BLaER1 treated with 17β-estradiol and CSF1 and Interleukin-3, amounts not matched to agents 10 nM and 100 nM (cell line): ENCODE results near the gene ADGRV1.

Source experiments
- H3K27ac ChIP-seq, 11 experiments: shearing (Covaris generic); formaldehyde crosslinking; 2 replicates each; pipeline ENCODE4 v1.8.1; 2022
- H3K27me3 ChIP-seq, 11 experiments: shearing (Covaris generic); formaldehyde crosslinking; 2 replicates each; pipeline ENCODE4 v1.8.1; 2022
- H3K36me3 ChIP-seq, 11 experiments: shearing (Covaris generic); formaldehyde crosslinking; 2 replicates each; pipeline ENCODE4 v1.8.1; 2022
- H3K4me1 ChIP-seq, 10 experiments: shearing (Covaris generic); formaldehyde crosslinking; 2 replicates each; pipeline ENCODE4 v1.8.1; 2022
- H3K4me2 ChIP-seq, 11 experiments: shearing (Covaris generic); formaldehyde crosslinking; 2 replicates each; pipeline ENCODE4 v1.8.1; 2022
- H3K4me3 ChIP-seq, 10 experiments: shearing (Covaris generic); formaldehyde crosslinking; 2 replicates each; pipeline ENCODE4 v1.8.1; 2022
- H3K9ac ChIP-seq, 11 experiments: shearing (Covaris generic); formaldehyde crosslinking; 2 replicates each; pipeline ENCODE4 v1.8.1; 2022
- H3K9me3 ChIP-seq, 11 experiments: shearing (Covaris generic); formaldehyde crosslinking; replicated peaks in 1 of 11; 2 replicates each; pipeline ENCODE4 v1.8.1; 2022
- H4K20me1 ChIP-seq, 11 experiments: shearing (Covaris generic); formaldehyde crosslinking; 2 replicates each; pipeline ENCODE4 v1.8.1; 2022
- Cebpa-rat ChIP-seq, 11 experiments: shearing (Covaris generic); IDR thresholded peaks; 2 replicates each; pipeline ENCODE4 v1.8.1; 2022

The ADGRV1 gene

DNA sequence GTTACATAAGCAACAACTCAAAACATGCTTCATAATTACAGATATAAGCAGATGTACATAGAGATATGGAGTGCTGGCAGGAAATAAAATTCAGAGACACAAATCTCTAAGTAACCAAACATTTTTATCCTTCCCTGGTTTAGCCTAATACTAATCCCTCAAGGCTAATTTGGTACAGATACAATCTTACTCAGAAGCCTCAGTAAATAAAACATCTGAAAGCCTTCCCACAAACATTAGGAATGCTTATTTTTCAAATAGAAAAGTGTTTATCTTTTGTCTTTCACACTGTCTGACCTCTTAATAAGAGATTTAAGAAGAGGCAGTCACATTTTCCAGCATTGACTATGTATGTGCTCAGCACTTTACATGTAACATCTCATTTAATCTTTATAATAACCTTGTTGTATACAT is 425.1 kb downstream of the ADGRV1 start:
- TF ChIP-seq Cebpa-rat (IDR thresholded peaks at IDR 0.05): no peak
- H3K4me3 ChIP-seq: no peak overlapping the region
- H3K9ac ChIP-seq: no peak overlapping the region
- H3K9me3 ChIP-seq: no peaks in the 10 kb centered on the region
- H3K27me3 ChIP-seq: no peaks in the 10 kb centered on the region
- no peaks in the 10 kb centered on the region for H3K36me3 ChIP-seq
- H3K4me1 ChIP-seq: no peaks in the 10 kb centered on the region
- H3K27ac ChIP-seq: no peak overlapping the region
- no peak overlapping the region for H3K4me2 ChIP-seq
- H4K20me1 ChIP-seq: no peaks in the 10 kb centered on the region

DNA sequence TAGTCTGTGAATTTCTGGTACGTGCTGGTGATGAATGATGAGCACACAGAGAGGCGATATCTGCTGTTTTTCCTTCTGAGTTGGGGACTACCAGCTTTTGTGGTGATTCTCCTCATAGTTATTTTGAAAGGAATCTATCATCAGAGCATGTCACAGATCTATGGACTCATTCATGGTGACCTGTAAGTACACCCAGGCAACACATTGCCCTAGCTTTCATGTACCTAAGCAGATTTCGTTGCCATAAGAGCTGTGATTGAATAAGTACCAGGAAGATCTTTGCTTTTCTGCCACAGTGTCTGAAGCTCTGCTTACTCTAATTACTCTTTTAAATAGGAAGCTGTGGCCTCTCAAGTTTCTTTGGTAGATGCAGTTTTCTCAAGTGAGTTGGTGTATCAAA is 426.7 kb downstream of the ADGRV1 start:
- H4K20me1 ChIP-seq: no peaks in the 10 kb centered on the region
- no peaks in the 10 kb centered on the region for H3K4me1 ChIP-seq
- no peaks in the 10 kb centered on the region for H3K27me3 ChIP-seq
- no peak overlapping the region for H3K4me2 ChIP-seq
- TF ChIP-seq Cebpa-rat (IDR thresholded peaks at IDR 0.05): no peak
- H3K36me3 ChIP-seq: no peaks in the 10 kb centered on the region
- no peak overlapping the region for H3K4me3 ChIP-seq
- H3K9me3 ChIP-seq: no peaks in the 10 kb centered on the region
- H3K27ac ChIP-seq: no peak overlapping the region
- no peak overlapping the region for H3K9ac ChIP-seq

DNA sequence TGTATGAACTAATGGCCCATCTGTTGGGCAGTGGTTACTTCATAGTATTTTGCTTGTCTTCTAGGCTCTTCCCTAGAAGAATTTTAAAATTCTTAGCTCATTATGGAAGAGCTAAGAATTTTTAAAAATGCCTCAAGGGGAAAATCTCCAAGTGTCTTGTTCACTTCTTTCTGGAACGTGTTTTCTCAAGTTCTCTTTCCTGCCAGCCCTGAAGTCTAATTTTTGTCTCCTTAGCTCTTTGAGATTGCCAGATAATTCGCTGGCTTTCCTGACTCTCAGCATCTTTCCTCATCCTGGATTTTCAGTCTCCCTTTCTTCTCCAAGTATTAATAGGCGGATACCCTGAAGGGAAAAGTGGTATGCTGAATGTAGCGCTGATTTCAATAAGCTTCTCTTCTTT is 429.1 kb downstream of the ADGRV1 start:
- no peaks in the 10 kb centered on the region for H3K9me3 ChIP-seq
- H3K4me3 ChIP-seq: no peak overlapping the region
- no peaks in the 10 kb centered on the region for H3K27me3 ChIP-seq
- no peaks in the 10 kb centered on the region for H4K20me1 ChIP-seq
- no peak overlapping the region for H3K27ac ChIP-seq
- H3K36me3 ChIP-seq: no peaks in the 10 kb centered on the region
- H3K4me1 ChIP-seq: no peaks in the 10 kb centered on the region
- H3K9ac ChIP-seq: no peak overlapping the region
- no peak for TF ChIP-seq Cebpa-rat (IDR thresholded peaks at IDR 0.05)
- H3K4me2 ChIP-seq: no peak overlapping the region

GRCh38 chr5:90991201-90991600 is 432.6 kb downstream of the ADGRV1 start:
- Histone ChIP-seq H4K20me1 (no peaks in the 10 kb centered on the region), H3K9ac (no peak overlapping the region), H3K36me3 (no peaks in the 10 kb centered on the region), H3K27ac (no peak overlapping the region), H3K4me1 (no peaks in the 10 kb centered on the region), H3K27me3 (no peaks in the 10 kb centered on the region), H3K4me3 (no peak overlapping the region), H3K9me3 (peaks cover 4 to 15% (median 9%) of the 10 kb centered on the region in 11 experiments; a peak in 12 of 22 replicates), H3K4me2 (no peak overlapping the region)
- TF ChIP-seq Cebpa-rat (IDR thresholded peaks at IDR 0.05): peak in 2 of 11 experiments; percentile 21 to 54; a peak in 1 of 22 replicates

- no peaks in the 10 kb centered on the region for H4K20me1 ChIP-seq
- no peak for TF ChIP-seq Cebpa-rat (IDR thresholded peaks at IDR 0.05)
- H3K9ac ChIP-seq: no peak overlapping the region
- H3K27me3 ChIP-seq: no peaks in the 10 kb centered on the region
- H3K36me3 ChIP-seq: no peaks in the 10 kb centered on the region
- no peak overlapping the region for H3K27ac ChIP-seq
- no peaks in the 10 kb centered on the region for H3K4me1 ChIP-seq
- H3K4me2 ChIP-seq: no peak overlapping the region
- H3K4me3 ChIP-seq: no peak overlapping the region
- peaks cover 4 to 25% (median 16%) of the 10 kb centered on the region in 11 experiments; a peak in 15 of 22 replicates for H3K9me3 ChIP-seq
Measured at GRCh38 chr5:90994796-90995195, 436.2 kb downstream of the ADGRV1 start.

DNA sequence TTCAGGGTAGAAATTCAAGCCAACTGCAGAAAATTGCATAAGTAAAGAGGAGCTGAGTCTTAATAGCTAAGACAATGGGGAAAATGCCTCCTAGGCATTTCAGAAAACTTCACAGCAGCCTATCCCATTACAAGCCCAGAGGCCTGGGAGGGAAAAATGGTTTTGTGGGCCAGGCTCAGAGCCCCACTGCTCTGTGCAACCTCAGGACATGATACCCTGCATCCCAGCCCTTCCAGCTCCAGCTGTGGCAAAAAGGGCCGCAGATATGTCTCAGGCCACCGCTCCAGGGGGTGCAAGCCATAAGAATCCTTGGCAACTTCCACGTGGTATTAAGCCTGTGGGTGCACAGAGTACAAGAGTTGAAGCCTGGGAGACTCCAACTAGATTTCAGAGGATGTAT is 437.5 kb downstream of the ADGRV1 start:
- Histone ChIP-seq H3K27me3 (no peaks in the 10 kb centered on the region), H3K9ac (no peak overlapping the region), H3K4me1 (no peaks in the 10 kb centered on the region), H3K36me3 (no peaks in the 10 kb centered on the region), H3K27ac (no peak overlapping the region), H3K4me3 (no peak overlapping the region), H3K4me2 (no peak overlapping the region), H3K9me3 (peaks cover 4 to 25% (median 16%) of the 10 kb centered on the region in 11 experiments; a peak in 15 of 22 replicates), H4K20me1 (no peaks in the 10 kb centered on the region)
- no peak for TF ChIP-seq Cebpa-rat (IDR thresholded peaks at IDR 0.05)

GRCh38 chr5:90997082-90997481 is 438.5 kb downstream of the ADGRV1 start:
- no peaks in the 10 kb centered on the region for H3K36me3 ChIP-seq
- TF ChIP-seq Cebpa-rat (IDR thresholded peaks at IDR 0.05): no peak
- no peak overlapping the region for H3K4me2 ChIP-seq
- no peaks in the 10 kb centered on the region for H3K27me3 ChIP-seq
- no peak overlapping the region for H3K27ac ChIP-seq
- no peak overlapping the region for H3K4me3 ChIP-seq
- H4K20me1 ChIP-seq: no peaks in the 10 kb centered on the region
- H3K9ac ChIP-seq: no peak overlapping the region
- peaks cover 4 to 25% (median 16%) of the 10 kb centered on the region in 11 experiments; a peak in 15 of 22 replicates for H3K9me3 ChIP-seq
- no peaks in the 10 kb centered on the region for H3K4me1 ChIP-seq

DNA sequence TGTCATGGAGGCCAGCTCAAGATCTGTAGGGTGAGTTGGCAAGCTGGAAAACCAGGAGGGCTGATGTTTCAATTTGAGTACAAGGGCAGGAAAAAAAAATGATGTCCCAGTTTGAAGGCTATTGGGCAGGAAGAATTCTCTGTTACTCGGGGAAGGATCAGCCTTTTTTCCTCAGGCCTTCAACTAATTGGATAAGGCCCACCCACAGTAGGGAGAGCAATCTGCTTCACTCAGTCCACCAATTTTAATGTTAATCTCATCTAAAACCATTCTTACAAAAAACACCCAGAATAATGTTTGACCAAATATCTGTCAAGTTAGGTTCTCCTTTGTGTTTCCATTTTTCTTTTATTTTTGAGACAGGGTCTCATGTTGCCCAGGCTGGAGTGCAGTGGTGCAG is 442.1 kb downstream of the ADGRV1 start:
- H3K27ac ChIP-seq: no peak overlapping the region
- no peaks in the 10 kb centered on the region for H4K20me1 ChIP-seq
- no peak for TF ChIP-seq Cebpa-rat (IDR thresholded peaks at IDR 0.05)
- H3K9me3 ChIP-seq: peaks cover 0 to 16% (median 10%) of the 10 kb centered on the region in 11 experiments; a peak in 13 of 22 replicates
- H3K4me2 ChIP-seq: no peak overlapping the region
- peaks cover 0 to 9% (median 6%) of the 10 kb centered on the region in 10 experiments; a peak in 9 of 20 replicates for H3K4me1 ChIP-seq
- no peaks in the 10 kb centered on the region for H3K27me3 ChIP-seq
- H3K4me3 ChIP-seq: no peak overlapping the region
- H3K36me3 ChIP-seq: no peaks in the 10 kb centered on the region
- H3K9ac ChIP-seq: no peak overlapping the region

GRCh38 chr5:91006713-91007112 is 448.1 kb downstream of the ADGRV1 start:
- Histone ChIP-seq H3K4me3 (no peak overlapping the region), H3K4me1 (peaks cover 0 to 9% (median 6%) of the 10 kb centered on the region in 10 experiments; a peak in 9 of 20 replicates), H3K36me3 (no peaks in the 10 kb centered on the region), H4K20me1 (no peaks in the 10 kb centered on the region), H3K27ac (no peak overlapping the region), H3K27me3 (no peaks in the 10 kb centered on the region), H3K4me2 (no peak overlapping the region), H3K9me3 (no peaks in the 10 kb centered on the region), H3K9ac (no peak overlapping the region)
- TF ChIP-seq Cebpa-rat (IDR thresholded peaks at IDR 0.05): no peak

GRCh38 chr5:91007251-91007650 is 448.7 kb downstream of the ADGRV1 start:
- peaks cover 0 to 9% (median 6%) of the 10 kb centered on the region in 10 experiments; a peak in 9 of 20 replicates for H3K4me1 ChIP-seq
- no peak overlapping the region for H3K4me2 ChIP-seq
- no peaks in the 10 kb centered on the region for H3K9me3 ChIP-seq
- H3K9ac ChIP-seq: no peak overlapping the region
- H3K27me3 ChIP-seq: no peaks in the 10 kb centered on the region
- TF ChIP-seq Cebpa-rat (IDR thresholded peaks at IDR 0.05): no peak
- H3K27ac ChIP-seq: no peak overlapping the region
- H3K36me3 ChIP-seq: no peaks in the 10 kb centered on the region
- H4K20me1 ChIP-seq: no peaks in the 10 kb centered on the region
- H3K4me3 ChIP-seq: no peak overlapping the region
